Psoas muscle (tissue), 8 donors: ENCODE data around the gene YIPF5. TPM values are rescaled to one million over a fixed set of nuclear protein-coding genes. Genes with fewer than 3 reads are reported as not detected.

Source experiments
- ATAC-seq, 4 donors: fragments of 200-7000 bp; cut with Tn5 transposase; one replicate each; pipeline ENCODE4 v1.9.1; 2020; ENCODE audit warnings: moderate library complexity in 3 of 4, mild to moderate bottlenecking in 2 of 4
- DNase-seq, 2 donors: peaks; one replicate each; pipeline ENCODE4 v3.0.0-alpha.2; 2020
- H3K27ac ChIP-seq: fragments of 200-600 bp; one replicate; pipeline ENCODE4 v1.8.0; 2022
- H3K27me3 ChIP-seq, 3 donors: fragments of 200-600 bp in 1 of 3; one replicate each; pipeline versions ENCODE4 v1.6.1 to v1.8.0; 2013 to 2022; ENCODE audit warnings: low read length in 2 of 3, mild to moderate bottlenecking in 2 of 3, moderate library complexity in 1 of 3; ENCODE audit not compliant: insufficient read depth in 3 of 3
- H3K36me3 ChIP-seq, 2 donors: fragments of 200-600 bp in 1 of 2; one replicate each; pipeline versions ENCODE4 v1.6.1 to v1.8.0; 2013 to 2022; ENCODE audit warnings: low read depth in 1 of 2, mild to moderate bottlenecking in 1 of 2, moderate library complexity in 1 of 2; ENCODE audit not compliant: insufficient read depth in 1 of 2
- H3K4me1 ChIP-seq: fragments of 200-600 bp; one replicate; pipeline ENCODE4 v1.8.0; 2022
- H3K4me3 ChIP-seq: fragments of 200-600 bp; one replicate; pipeline ENCODE4 v1.8.0; 2022; ENCODE audit warnings: mild to moderate bottlenecking
- H3K9me3 ChIP-seq: fragments of 200-600 bp; one replicate; pipeline ENCODE4 v1.8.0; 2022
- CTCF ChIP-seq: fragments of 200-600 bp; IDR thresholded peaks from one replicate; pipeline ENCODE4 v1.8.0; 2022; ENCODE audit warnings: antibody characterized with exemption
- WGBS, 3 donors: extraction: QIAGEN DNeasy Blood & Tissue Kit; methylation state at CpG; one replicate each; pipeline versions ENCODE4 v1.1.6 to v1.1.7; 2013; 5-methylcytosine and 5-hydroxymethylcytosine counted together
- intact Hi-C, 2 donors: fragments of 100-400 bp; cut with DNase I; formaldehyde crosslinking; loops; one replicate each; pipeline versions ENCODE4 v1.11.0 to v1.14.2; 2022
- polyA plus RNA-seq, 3 donors: library from polyadenylated mRNA; stranded (reverse); fragments of 200-250 nt; gene quantifications; one replicate each; pipeline ENCODE4 v1.2.3, GENCODE V29; 2013
- total RNA-seq, 4 donors: library from RNA; stranded (reverse); fragmentation: NEBNext Ultra II Directional in 2 of 4; extraction: Animal tissue kit (Norgen Biotek cat#: 25700) in 2 of 4; gene quantifications; one replicate each; pipeline versions ENCODE4 v1.2.1 to v1.2.4, GENCODE V29; 2021 to 2023
- donor health status: healthy with polysubstance abuse.
- donor health status: DM: no; HTN: no; CAD: no; lungs with moderate emphysema.
- donor health status: Bipolar disorder and iron deficiency.
- donor health status: healthy.
- donor health status: DM: yes; HTN: yes; CAD: no.
- donor health status: DM: no; HTN: no; CAD: no.
- donor health status: DM: no; HTN: no; CAD: no.
- donor health status: DM: yes; HTN: yes; CAD: no.

Gene YIPF5
- total and polyA plus RNA-seq, 7 donors, result 6.7 to 21.1 (median 14.7) TPM

- Histone ChIP-seq H3K27me3 (no peaks in the 10 kb centered on the region), H3K4me1 (no peaks in the 10 kb centered on the region), H3K36me3 (peaks cover 0 to 82% of the 10 kb centered on the region in 2 donors), H3K9me3 (no peaks in the 10 kb centered on the region), H3K27ac (no peak overlapping the region), H3K4me3 (no peak overlapping the region)
- DNase-seq (no peak), ATAC-seq (no peak)
- no peak for TF ChIP-seq CTCF
- 91 to 97% (median 97%) methylated on average over 1 of the region's 1 CpG for WGBS, 3 donors
- intact Hi-C loops, result no loop called here
These were observed 7.8 kb downstream of the YIPF5 start for GRCh38 chr5:144162686-144163085.

- TF ChIP-seq CTCF, result no peak
- no peaks in the 10 kb centered on the region for H3K27me3 ChIP-seq
- peaks cover 0 to 35% of the 10 kb centered on the region in 2 donors for H3K36me3 ChIP-seq
- no peak for DNase-seq
- no peak overlapping the region for H3K4me3 ChIP-seq
- WGBS, 3 donors, result 82 to 89% (median 84%) methylated on average over 2 of the region's 2 CpGs
- H3K4me1 ChIP-seq, result no peaks in the 10 kb centered on the region
- no peaks in the 10 kb centered on the region for H3K9me3 ChIP-seq
- H3K27ac ChIP-seq, result no peak overlapping the region
- ATAC-seq, result no peak
- intact Hi-C loops, result no loop called here
These were observed 13.7 kb downstream of the YIPF5 start for GRCh38 chr5:144156767-144157171.

- H3K27ac ChIP-seq, result no peak overlapping the region
- H3K9me3 ChIP-seq, result no peaks in the 10 kb centered on the region
- intact Hi-C loops, result no loop called here
- DNase-seq (no peak), ATAC-seq (no peak)
- no peaks in the 10 kb centered on the region for H3K36me3 ChIP-seq
- 86 to 89% (median 87%) methylated on average over 3 of the region's 3 CpGs for WGBS, 3 donors
- no peaks in the 10 kb centered on the region for H3K27me3 ChIP-seq
- peaks cover 4% of the 10 kb centered on the region for H3K4me1 ChIP-seq
- TF ChIP-seq CTCF, result no peak
- H3K4me3 ChIP-seq, result no peak overlapping the region
These were observed 19.4 kb downstream of the YIPF5 start for GRCh38 chr5:144151026-144151425.

- peak overlapping the region; percentile 32 for H3K27ac ChIP-seq
- no peaks in the 10 kb centered on the region for H3K9me3 ChIP-seq
- peaks cover 32% of the 10 kb centered on the region for H3K4me1 ChIP-seq
- no peak overlapping the region for H3K4me3 ChIP-seq
- DNase-seq, result no peak
- TF ChIP-seq CTCF, result no peak
- WGBS, 3 donors, result 34 to 50% (median 39%) methylated on average over 4 of the region's 4 CpGs
- no peaks in the 10 kb centered on the region for H3K27me3 ChIP-seq
- no peaks in the 10 kb centered on the region for H3K36me3 ChIP-seq
- peak in 1 of 4 donors; percentile 32 for ATAC-seq
- intact Hi-C loops, result loop anchor here in 1 of 2 donors (10.0 kb wide), 2 partner anchors 320 to 740 kb away; partner anchors contain the start of gene NR3C1
These were observed 25.3 kb downstream of the YIPF5 start for GRCh38 chr5:144144956-144145751.
